Gastroesophageal sphincter (tissue), 4 donors: ENCODE data around the gene SYNGR4. TPM values are rescaled to one million over a fixed set of nuclear protein-coding genes. Genes with fewer than 3 reads are reported as not detected.
A peak's percentile ranks its signal among the peaks of the same experiment; 100 is the strongest.
"Not testable (repeated sequence)": the region's sequence is repeated elsewhere in the genome, so short reads cannot be mapped to it uniquely, and the experiment has no call there.

Experiments
- ATAC-seq: fragments of 150-250 bp; one replicate; pipeline ENCODE4 v1.9.1; 2016; ENCODE audit warnings: mild to moderate bottlenecking, moderate library complexity
- H3K27ac ChIP-seq, 4 donors: fragments of 200-600 bp; sonication (generic) in 3 of 4; 1 replicate in 3 of 4; 2 replicates in 1 of 4; pipeline ENCODE4 v1.5.1; 2016 to 2019
- H3K27me3 ChIP-seq: fragments of 200-600 bp; sonication (generic); one replicate; pipeline ENCODE4 v1.5.1; 2019
- H3K36me3 ChIP-seq, 2 donors: fragments of 200-600 bp; sonication (generic); one replicate each; pipeline ENCODE4 v1.5.1; 2019; ENCODE audit warnings: control low read depth in 1 of 2
- H3K4me1 ChIP-seq, 3 donors: fragments of 200-600 bp; sonication (generic); 1 replicate in 2 of 3; 2 replicates in 1 of 3; pipeline ENCODE4 v1.5.1; 2016 to 2019; ENCODE audit warnings: control low read depth in 2 of 3
- H3K4me3 ChIP-seq, 2 donors: fragments of 200-600 bp; sonication (generic); one replicate each; pipeline ENCODE4 v1.5.1; 2019; ENCODE audit warnings: mild to moderate bottlenecking in 1 of 2, moderate library complexity in 1 of 2
- H3K9me3 ChIP-seq, 3 donors: fragments of 200-600 bp; sonication (generic); one replicate each; pipeline ENCODE4 v1.5.1; 2017 to 2019; ENCODE audit warnings: control low read depth in 2 of 3
- CTCF ChIP-seq, 4 experiments: fragments of 200-600 bp in 2 of 4; fragments of 450-650 bp in 2 of 4; sonication (generic) in 1 of 4; IDR thresholded peaks; one replicate each; pipeline ENCODE4 v1.5.1; 2017 to 2019; ENCODE audit warnings: antibody characterized with exemption in 4 of 4, mild to moderate bottlenecking in 2 of 4, moderate library complexity in 2 of 4
- EP300 ChIP-seq: sonication (generic); formaldehyde crosslinking; IDR thresholded peaks from one replicate; pipeline ENCODE4 v1.6.1; 2017; ENCODE audit warnings: antibody characterized with exemption, mild to moderate bottlenecking
- POLR2A ChIP-seq, 2 donors: fragments of 450-650 bp; IDR thresholded peaks; one replicate each; pipeline ENCODE4 v1.6.1; 2017; ENCODE audit warnings: antibody characterized with exemption in 2 of 2, mild to moderate bottlenecking in 2 of 2, moderate library complexity in 1 of 2
- POLR2AphosphoS5 ChIP-seq: sonication (generic); formaldehyde crosslinking; IDR thresholded peaks from one replicate; pipeline ENCODE4 v1.6.1; 2017; ENCODE audit warnings: antibody characterized with exemption
- WGBS, 2 donors: methylation state at CpG; one replicate each; pipeline ENCODE4 v1.1.5; 2018; ENCODE audit warnings: low coverage in 1 of 2; 5-methylcytosine and 5-hydroxymethylcytosine counted together
- total RNA-seq, 4 donors: library from RNA; depleted of rRNA; stranded (reverse); fragments of >200 nt; gene quantifications; one replicate each; pipeline ENCODE4 v1.1.0, GENCODE V29; 2016

Gene SYNGR4
- total RNA-seq: not detected

DNA sequence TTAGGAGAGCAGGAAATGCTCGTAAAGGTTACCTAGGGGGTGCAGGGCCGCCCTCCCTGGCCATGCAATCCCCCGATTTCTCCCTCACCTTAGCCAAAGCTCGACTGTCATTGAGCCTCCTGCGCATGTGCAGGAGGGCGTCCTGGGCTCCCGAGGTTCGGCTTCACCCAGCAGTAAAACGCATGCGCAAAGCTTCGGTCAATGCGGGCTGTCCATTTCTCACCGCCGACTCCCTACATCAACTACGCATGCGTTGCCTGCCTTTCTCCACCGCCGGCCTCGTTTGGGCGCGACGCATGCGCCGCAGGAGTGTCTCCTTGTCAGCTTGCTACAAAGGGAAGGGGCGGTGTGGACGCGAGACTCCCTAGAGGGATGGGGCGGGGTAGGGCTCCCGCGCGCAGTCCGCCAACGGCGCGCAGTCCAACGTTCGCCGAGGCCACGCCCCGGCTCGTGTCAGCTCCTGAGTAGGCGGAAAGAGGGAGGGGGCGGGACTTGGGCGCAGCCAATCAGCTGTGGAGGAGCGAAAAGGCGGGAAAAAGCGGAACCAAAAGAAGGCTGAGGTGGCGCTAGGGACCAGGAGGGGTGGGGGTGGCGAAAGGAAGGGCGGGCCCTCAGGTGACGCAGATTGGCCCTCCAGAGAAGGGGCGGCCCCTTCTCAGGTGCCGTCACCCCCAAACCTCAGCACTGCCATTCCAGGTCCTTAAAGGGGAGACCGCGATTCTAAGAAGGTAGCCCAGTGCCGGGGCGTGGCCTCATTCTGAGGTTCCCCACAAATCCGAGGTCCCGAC, at the start of gene SYNGR4, which contains the start of gene TMEM143:
TSS of gene SYNGR4 (plus strand) at position 558 of the 788 bp plus-strand sequence. CDS start 1,476 bp downstream, outside the sequence.
TSS of gene TMEM143 (minus strand) at position 131 of the 788 bp plus-strand sequence. CDS start at position 111, 20 bp downstream.
- Histone ChIP-seq H3K27me3 (no peaks in the 10 kb centered on the region), H3K4me1 (peaks cover 0 to 19% (median 5%) of the 10 kb centered on the region in 3 donors), H3K4me3 (peak within 1 kb of the TSS; percentile 56 to 72), H3K9me3 (no peaks in the 10 kb centered on the region), H3K36me3 (peaks cover 0 to 11% of the 10 kb centered on the region in 2 donors), H3K27ac (peak within 1 kb of the TSS; percentile 91 to 96 (median 96))
- peak; percentile 48 to 51 for TF ChIP-seq POLR2A (IDR thresholded peaks at IDR 0.05)
- TF ChIP-seq POLR2AphosphoS5: peak; percentile 21
- TF ChIP-seq CTCF (IDR thresholded peaks at IDR 0.05): no peak
- WGBS, 2 donors: 0 to 3% methylated on average over 3 to 16 of the region's 59 CpGs
- peak; percentile 94 for ATAC-seq

DNA sequence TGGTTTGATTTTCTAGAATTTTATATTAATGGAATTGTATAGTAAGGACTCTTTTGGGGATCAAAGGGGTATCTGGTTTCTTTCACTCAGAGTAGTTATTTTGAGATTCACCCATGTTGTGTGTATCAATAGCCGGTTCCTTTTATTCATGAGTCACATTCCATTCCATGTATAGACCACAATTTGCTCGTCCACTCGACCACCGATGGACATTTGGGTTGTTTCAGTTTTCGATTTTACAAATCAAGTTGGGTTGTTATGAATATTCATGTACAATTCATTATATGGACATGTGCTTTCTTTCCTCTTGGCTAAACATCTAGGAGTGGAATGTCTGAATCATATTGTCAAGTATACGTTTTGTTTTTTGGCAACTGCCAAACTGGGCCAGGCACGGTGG, 48.5 kb upstream of the SYNGR4 start:
- Histone ChIP-seq H3K27ac (no peak overlapping the region), H3K4me3 (no peak overlapping the region), H3K36me3 (no peaks in the 10 kb centered on the region), H3K4me1 (peaks cover 0 to 9% (median 7%) of the 10 kb centered on the region in 3 donors), H3K27me3 (no peaks in the 10 kb centered on the region), H3K9me3 (no peaks in the 10 kb centered on the region)
- TF ChIP-seq POLR2AphosphoS5 (no peak), CTCF (IDR thresholded peaks at IDR 0.05) (no peak), POLR2A (IDR thresholded peaks at IDR 0.05) (no peak), EP300 (no peak)
- no peak for ATAC-seq
- WGBS, 2 donors: 58 to 62% methylated on average over 6 of the region's 7 CpGs

- peaks cover 0 to 27% (median 17%) of the 10 kb centered on the region in 3 donors for H3K4me1 ChIP-seq
- WGBS, 2 donors: 33% methylated on average over 4 of the region's 9 CpGs; no CpG with 5 or more reads in 1 of the 2 donors
- not testable (repeated sequence) for H3K9me3 ChIP-seq, ATAC-seq, H3K36me3 ChIP-seq, H3K27ac ChIP-seq, H3K27me3 ChIP-seq, H3K4me3 ChIP-seq
Measured at GRCh38 chr19:48317708-48317960, 46.5 kb upstream of the SYNGR4 start.

DNA sequence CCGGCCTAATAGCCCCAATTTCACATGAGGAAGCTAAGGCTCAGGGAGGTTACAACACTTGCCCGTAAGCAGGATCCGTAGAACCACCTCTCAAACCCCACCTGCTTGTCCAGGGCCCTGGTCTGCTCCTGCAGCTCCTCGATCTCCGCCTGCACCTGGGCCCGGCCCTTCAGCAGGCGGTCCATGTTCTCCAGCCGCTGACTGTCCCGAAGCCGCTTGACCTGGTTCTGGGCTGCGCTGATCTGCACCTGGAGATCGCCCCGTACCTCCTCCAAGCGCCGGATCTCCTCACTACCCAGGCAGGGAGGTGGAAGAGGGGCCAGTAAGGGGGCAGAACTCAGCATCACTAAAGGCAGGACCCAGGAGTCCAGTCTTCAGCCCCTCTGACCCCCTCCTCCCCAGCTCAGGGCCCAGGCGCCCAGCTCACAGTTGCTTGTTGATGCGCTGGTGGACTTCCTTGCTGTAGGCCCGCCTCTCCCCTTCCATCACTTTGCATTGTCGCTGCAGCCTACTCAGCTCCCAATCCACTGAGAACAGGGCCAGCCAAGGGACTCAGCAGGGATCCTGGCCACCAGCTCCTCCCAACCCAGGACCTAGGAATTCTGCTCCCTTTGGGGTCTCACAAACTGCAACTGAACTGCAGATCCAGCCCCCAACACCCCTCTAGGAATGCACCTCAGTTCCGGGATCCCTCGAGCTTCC, 45.7 kb upstream of the SYNGR4 start:
- no peak overlapping the region for H3K4me3 ChIP-seq
- H3K27ac ChIP-seq: no peak overlapping the region
- ATAC-seq: no peak
- H3K27me3 ChIP-seq: no peaks in the 10 kb centered on the region
- peaks cover 0 to 35% (median 21%) of the 10 kb centered on the region in 3 donors for H3K4me1 ChIP-seq
- no peaks in the 10 kb centered on the region for H3K36me3 ChIP-seq
- TF ChIP-seq POLR2A (IDR thresholded peaks at IDR 0.05) (no peak), POLR2AphosphoS5 (no peak), CTCF (IDR thresholded peaks at IDR 0.05) (no peak), EP300 (no peak)
- no CpG with 5 or more reads among the region's 21 CpGs for WGBS, 2 donors
- no peaks in the 10 kb centered on the region for H3K9me3 ChIP-seq

- peak overlapping the region in 3 of 4 donors; percentile 95 to 98 (median 97) for H3K27ac ChIP-seq
Measured at GRCh38 chr19:48319647-48320541, 44.3 kb upstream of the SYNGR4 start.

More at GRCh38 chr19:48319647-48320541, 44.3 kb upstream of the SYNGR4 start:
- TF ChIP-seq EP300: no peak
- TF ChIP-seq CTCF (IDR thresholded peaks at IDR 0.05): peak in 3 of 4 experiments; percentile 78 to 91 (median 78)
- no peak for TF ChIP-seq POLR2AphosphoS5
- H3K9me3 ChIP-seq: no peaks in the 10 kb centered on the region
- H3K4me3 ChIP-seq: no peak overlapping the region
- ATAC-seq: no peak
- H3K27me3 ChIP-seq: no peaks in the 10 kb centered on the region
- WGBS, 2 donors: 35 to 48% methylated on average over 8 to 12 of the region's 16 CpGs
- H3K36me3 ChIP-seq: no peaks in the 10 kb centered on the region
- H3K4me1 ChIP-seq: peaks cover 0 to 47% (median 23%) of the 10 kb centered on the region in 3 donors
